ENCODE results near the gene MRTFB.

MRTFB gene

DNA sequence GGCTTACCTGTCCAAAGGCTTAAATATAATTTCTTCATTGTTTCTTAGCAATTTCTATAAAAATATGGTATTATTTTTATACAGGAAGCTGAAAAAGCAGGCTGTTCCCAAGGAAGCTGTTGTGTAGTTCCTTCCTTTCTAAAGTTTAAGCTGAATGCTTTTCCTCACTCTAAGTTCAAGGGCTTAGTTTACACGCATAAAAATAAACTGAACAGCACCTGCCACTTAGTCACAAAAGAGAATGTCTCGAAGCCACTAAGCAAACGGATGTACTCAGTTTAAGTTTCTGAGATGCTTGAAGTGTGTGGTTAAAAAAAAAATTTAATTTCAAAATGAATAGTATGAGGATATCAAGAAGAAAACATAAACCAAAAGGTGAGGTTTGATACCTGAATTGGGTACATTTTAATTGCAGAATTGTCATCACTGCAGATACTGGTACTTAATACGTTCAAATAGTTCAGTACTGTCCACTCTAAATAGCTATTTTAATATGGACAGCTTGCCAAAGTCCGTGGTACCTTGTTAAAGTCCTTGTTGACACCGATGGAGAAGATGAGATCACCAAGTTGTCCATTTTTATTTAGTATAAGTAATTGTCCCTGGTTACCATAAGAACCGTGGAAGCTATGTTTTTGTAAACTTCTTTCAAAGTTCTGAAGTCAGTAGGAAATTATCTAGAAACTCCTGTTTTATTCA lies 38.1 kb downstream of the MRTFB start:
- Histone ChIP-seq H2BK15ac (replicated peaks; ENCODE audit: low read depth) (no peak overlapping the region), H2AK5ac (ENCODE audit: low read length) (no peak overlapping the region), H3K36me3 (ENCODE audit: control insufficient read depth, insufficient read depth, low read length) (no peaks in the 10 kb centered on the region), H3K27ac (ENCODE audit: low read depth, low read length) (no peak overlapping the region), H3K23ac (ENCODE audit: low read length) (no peak overlapping the region), H3K4me3 (ENCODE audit: low read length) (no peak overlapping the region), H2BK120ac (ENCODE audit: low read depth, low read length) (no peak overlapping the region), H4K8ac (ENCODE audit: low read depth, low read length) (no peak overlapping the region), H3K9ac (ENCODE audit: low read length) (no peak overlapping the region), H3K79me1 (ENCODE audit: low read length) (peaks cover 27% of the 10 kb centered on the region), H3K27me3 (ENCODE audit: insufficient read depth, low read length, poor library complexity) (no peaks in the 10 kb centered on the region), H2BK5ac (ENCODE audit: low read length) (no peak overlapping the region), H4K5ac (ENCODE audit: low read length) (no peak overlapping the region), H3K4ac (ENCODE audit: low read depth, low read length) (no peak overlapping the region), H3K79me2 (ENCODE audit: control insufficient read depth, insufficient read depth, low read length) (peaks cover 8% of the 10 kb centered on the region), H3K4me2 (ENCODE audit: low read length) (no peak overlapping the region), H3K18ac (ENCODE audit: low read length) (no peak overlapping the region), H3K4me1 (ENCODE audit: control insufficient read depth, low read depth, low read length) (no peaks in the 10 kb centered on the region), H3K56ac (ENCODE audit: low read length) (no peak overlapping the region)
- no CpG with 5 or more reads among the region's 7 CpGs for WGBS (ENCODE audit: extremely low coverage, insufficient coverage, low lambda C conversion rate)
- DNase-seq = no peak

DNA sequence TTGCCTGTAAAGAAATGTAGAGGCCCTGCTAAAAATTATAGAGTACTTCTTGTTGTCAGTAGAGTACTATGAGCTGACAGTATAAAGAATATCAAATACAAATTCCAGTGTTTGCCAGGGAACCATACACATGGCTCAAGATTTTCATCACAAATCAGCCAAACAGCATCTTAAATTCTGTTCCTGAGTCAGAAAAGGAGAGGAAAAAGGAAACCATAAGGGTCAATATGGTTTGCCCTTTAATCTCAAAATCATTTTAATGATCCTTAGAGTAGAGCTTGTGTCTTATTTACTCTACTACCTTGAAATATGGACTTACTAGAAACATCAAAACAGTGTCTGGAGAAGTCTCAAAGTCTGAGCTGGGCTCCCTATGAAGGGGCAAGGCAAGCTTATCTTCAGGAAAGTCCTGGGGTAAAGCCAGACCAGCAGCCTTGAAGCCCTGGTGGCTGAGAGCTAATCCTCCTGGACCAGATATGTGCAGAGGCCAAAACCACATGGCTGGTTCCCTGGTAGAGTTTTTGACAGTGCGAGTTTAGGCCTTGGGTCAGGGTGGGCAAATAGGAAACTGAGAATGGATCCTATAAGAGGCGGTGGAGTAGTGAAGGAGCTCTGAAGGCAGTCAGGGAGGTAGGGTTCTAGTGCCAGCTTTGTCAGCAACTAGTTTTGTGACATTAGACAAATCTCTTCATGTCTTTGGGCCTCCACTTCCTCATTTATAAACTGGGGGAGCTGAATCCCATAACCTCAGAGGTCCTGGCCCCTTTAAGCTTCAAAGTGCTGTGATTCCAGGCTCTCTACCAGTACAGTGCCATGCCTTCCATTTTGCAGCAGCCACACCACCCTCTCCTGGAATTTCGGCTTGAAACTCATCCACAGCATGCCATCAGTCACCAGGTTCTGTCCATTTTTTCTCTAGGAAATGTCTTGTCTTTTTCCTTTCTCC lies 38.9 kb downstream of the MRTFB start:
- Histone ChIP-seq H2BK5ac (ENCODE audit: low read length) (no peak overlapping the region), H3K4me3 (ENCODE audit: low read length) (no peak overlapping the region), H3K27ac (ENCODE audit: low read depth, low read length) (no peak overlapping the region), H3K18ac (ENCODE audit: low read length) (no peak overlapping the region), H3K56ac (ENCODE audit: low read length) (no peak overlapping the region), H3K79me1 (ENCODE audit: low read length) (peaks cover 28% of the 10 kb centered on the region), H4K8ac (ENCODE audit: low read depth, low read length) (no peak overlapping the region), H2BK120ac (ENCODE audit: low read depth, low read length) (no peak overlapping the region), H4K5ac (ENCODE audit: low read length) (no peak overlapping the region), H3K27me3 (ENCODE audit: insufficient read depth, low read length, poor library complexity) (no peaks in the 10 kb centered on the region), H2BK15ac (replicated peaks; ENCODE audit: low read depth) (no peak overlapping the region), H3K23ac (ENCODE audit: low read length) (no peak overlapping the region), H3K79me2 (ENCODE audit: control insufficient read depth, insufficient read depth, low read length) (peaks cover 5% of the 10 kb centered on the region), H3K4me1 (ENCODE audit: control insufficient read depth, low read depth, low read length) (no peaks in the 10 kb centered on the region), H3K4me2 (ENCODE audit: low read length) (no peak overlapping the region), H2AK5ac (ENCODE audit: low read length) (no peak overlapping the region), H3K36me3 (ENCODE audit: control insufficient read depth, insufficient read depth, low read length) (no peaks in the 10 kb centered on the region), H3K4ac (ENCODE audit: low read depth, low read length) (no peak overlapping the region), H3K9ac (ENCODE audit: low read length) (no peak overlapping the region)
- no peak for DNase-seq
- WGBS (ENCODE audit: extremely low coverage, insufficient coverage, low lambda C conversion rate) = no CpG with 5 or more reads among the region's 3 CpGs

DNA sequence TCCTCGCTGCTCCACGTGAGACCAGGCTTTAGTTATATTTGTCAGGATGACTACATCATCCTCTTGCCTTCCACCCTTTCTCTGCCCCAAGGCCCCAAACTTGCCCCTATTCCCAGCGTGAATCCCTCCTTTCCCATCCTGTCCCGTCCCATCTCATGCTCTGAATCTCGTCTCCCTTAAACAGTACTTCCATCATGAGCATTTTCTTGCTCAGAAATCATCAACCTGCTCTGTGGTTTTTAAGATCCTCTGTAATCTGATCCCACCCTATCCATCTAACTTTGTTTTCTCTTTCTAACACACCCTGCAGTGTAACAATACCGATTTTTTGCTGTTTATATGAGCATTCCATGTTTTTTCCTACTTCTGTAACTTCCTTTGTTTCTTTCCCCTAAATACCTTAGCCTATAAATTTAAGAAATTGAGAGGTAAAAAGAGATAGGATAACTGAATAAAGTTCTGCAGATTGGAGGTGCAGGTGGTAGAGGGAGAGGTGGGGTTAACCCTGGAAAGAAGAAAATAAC lies 39.7 kb downstream of the MRTFB start:
- no peak overlapping the region for H3K27ac ChIP-seq (ENCODE audit: low read depth, low read length)
- no peak overlapping the region for H2BK5ac ChIP-seq (ENCODE audit: low read length)
- no peak overlapping the region for H3K9ac ChIP-seq (ENCODE audit: low read length)
- H3K79me1 ChIP-seq (ENCODE audit: low read length) = peaks cover 28% of the 10 kb centered on the region
- WGBS (ENCODE audit: extremely low coverage, insufficient coverage, low lambda C conversion rate) = no CpG with 5 or more reads among the region's 6 CpGs
- DNase-seq = no peak
- no peak overlapping the region for H4K5ac ChIP-seq (ENCODE audit: low read length)
- H3K56ac ChIP-seq (ENCODE audit: low read length) = no peak overlapping the region
- peaks cover 5% of the 10 kb centered on the region for H3K79me2 ChIP-seq (ENCODE audit: control insufficient read depth, insufficient read depth, low read length)
- H4K8ac ChIP-seq (ENCODE audit: low read depth, low read length) = no peak overlapping the region
- no peak overlapping the region for H2AK5ac ChIP-seq (ENCODE audit: low read length)
- H3K4me2 ChIP-seq (ENCODE audit: low read length) = no peak overlapping the region
- H2BK15ac ChIP-seq (replicated peaks; ENCODE audit: low read depth) = no peak overlapping the region
- H3K18ac ChIP-seq (ENCODE audit: low read length) = no peak overlapping the region
- H3K4me1 ChIP-seq (ENCODE audit: control insufficient read depth, low read depth, low read length) = no peaks in the 10 kb centered on the region
- H3K27me3 ChIP-seq (ENCODE audit: insufficient read depth, low read length, poor library complexity) = no peaks in the 10 kb centered on the region
- no peak overlapping the region for H3K4ac ChIP-seq (ENCODE audit: low read depth, low read length)
- no peaks in the 10 kb centered on the region for H3K36me3 ChIP-seq (ENCODE audit: control insufficient read depth, insufficient read depth, low read length)
- no peak overlapping the region for H3K4me3 ChIP-seq (ENCODE audit: low read length)
- no peak overlapping the region for H3K23ac ChIP-seq (ENCODE audit: low read length)
- H2BK120ac ChIP-seq (ENCODE audit: low read depth, low read length) = no peak overlapping the region

DNA sequence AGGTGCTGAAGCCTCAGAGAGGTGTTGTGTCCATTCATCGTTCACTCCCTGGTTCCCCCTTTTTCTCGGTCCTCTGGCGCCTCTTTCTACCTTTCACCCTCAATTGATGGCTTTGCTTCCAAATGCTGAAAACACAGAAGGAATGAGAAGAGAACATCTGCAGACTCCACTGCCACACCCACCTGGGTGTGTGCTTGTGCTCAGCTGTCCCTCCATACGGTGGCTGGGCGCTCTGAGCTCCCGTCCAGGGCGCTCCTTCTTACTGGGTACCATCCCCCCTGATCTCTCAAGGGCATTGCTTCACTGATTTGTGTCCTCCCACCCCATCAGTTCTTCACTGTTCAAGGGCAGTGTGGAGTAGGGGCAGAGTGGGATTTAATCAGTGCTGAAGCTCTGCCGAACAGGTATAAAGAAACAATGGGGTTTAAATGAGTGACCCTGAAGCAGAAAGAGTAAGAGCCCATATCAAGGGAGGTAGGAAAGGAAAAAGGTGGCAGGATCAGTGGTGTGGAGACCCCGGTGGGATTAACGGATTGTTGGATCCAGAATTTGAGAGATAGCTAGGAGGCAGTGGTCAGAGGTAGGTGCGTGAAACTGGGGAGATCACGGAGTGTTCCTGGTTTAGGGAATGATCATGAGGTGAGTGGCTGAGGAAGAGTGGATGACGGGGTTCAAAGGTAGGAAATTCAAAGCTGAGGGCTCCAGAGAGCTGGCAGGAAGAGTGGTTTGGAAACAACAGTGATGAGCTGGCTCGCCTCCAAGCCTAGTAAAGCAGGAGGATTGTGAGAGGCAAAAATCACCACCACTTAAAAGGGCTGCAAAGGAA lies 40.8 kb downstream of the MRTFB start:
- H4K5ac ChIP-seq (ENCODE audit: low read length) = no peak overlapping the region
- no peak overlapping the region for H3K4ac ChIP-seq (ENCODE audit: low read depth, low read length)
- H3K27me3 ChIP-seq (ENCODE audit: insufficient read depth, low read length, poor library complexity) = no peaks in the 10 kb centered on the region
- H2BK120ac ChIP-seq (ENCODE audit: low read depth, low read length) = no peak overlapping the region
- H3K9ac ChIP-seq (ENCODE audit: low read length) = no peak overlapping the region
- no peak overlapping the region for H3K23ac ChIP-seq (ENCODE audit: low read length)
- WGBS (ENCODE audit: extremely low coverage, insufficient coverage, low lambda C conversion rate) = no CpG with 5 or more reads among the region's 14 CpGs
- H3K4me2 ChIP-seq (ENCODE audit: low read length) = no peak overlapping the region
- no peaks in the 10 kb centered on the region for H3K4me1 ChIP-seq (ENCODE audit: control insufficient read depth, low read depth, low read length)
- no peak overlapping the region for H3K18ac ChIP-seq (ENCODE audit: low read length)
- DNase-seq = no peak
- no peak overlapping the region for H3K4me3 ChIP-seq (ENCODE audit: low read length)
- no peak overlapping the region for H2AK5ac ChIP-seq (ENCODE audit: low read length)
- no peak overlapping the region for H3K27ac ChIP-seq (ENCODE audit: low read depth, low read length)
- no peak overlapping the region for H2BK15ac ChIP-seq (replicated peaks; ENCODE audit: low read depth)
- H3K79me1 ChIP-seq (ENCODE audit: low read length) = peaks cover 25% of the 10 kb centered on the region
- peaks cover 5% of the 10 kb centered on the region for H3K79me2 ChIP-seq (ENCODE audit: control insufficient read depth, insufficient read depth, low read length)
- H2BK5ac ChIP-seq (ENCODE audit: low read length) = no peak overlapping the region
- no peak overlapping the region for H3K56ac ChIP-seq (ENCODE audit: low read length)
- H3K36me3 ChIP-seq (ENCODE audit: control insufficient read depth, insufficient read depth, low read length) = no peaks in the 10 kb centered on the region
- no peak overlapping the region for H4K8ac ChIP-seq (ENCODE audit: low read depth, low read length)

DNA sequence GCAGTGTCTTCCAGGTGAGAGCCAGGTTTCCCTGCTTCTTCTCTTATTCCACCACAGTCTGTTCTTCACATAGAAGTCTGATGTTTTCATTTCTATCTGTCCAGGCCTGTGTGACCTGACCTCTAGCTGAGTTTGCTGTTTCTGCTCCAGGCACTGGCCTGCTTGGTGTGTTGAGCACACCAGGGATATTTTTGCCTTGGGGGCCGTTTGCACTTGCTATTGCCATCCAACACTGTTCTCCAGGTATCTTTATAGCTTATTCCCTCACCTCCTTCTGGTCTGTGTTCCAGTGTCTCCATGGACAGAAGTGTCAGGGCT lies 41.4 kb downstream of the MRTFB start:
- Histone ChIP-seq H3K27ac (ENCODE audit: low read depth, low read length) (no peak overlapping the region), H3K18ac (ENCODE audit: low read length) (no peak overlapping the region), H4K5ac (ENCODE audit: low read length) (no peak overlapping the region), H3K79me2 (ENCODE audit: control insufficient read depth, insufficient read depth, low read length) (peaks cover 4% of the 10 kb centered on the region), H3K23ac (ENCODE audit: low read length) (no peak overlapping the region), H3K4me1 (ENCODE audit: control insufficient read depth, low read depth, low read length) (no peaks in the 10 kb centered on the region), H3K36me3 (ENCODE audit: control insufficient read depth, insufficient read depth, low read length) (no peaks in the 10 kb centered on the region), H2BK5ac (ENCODE audit: low read length) (no peak overlapping the region), H2BK120ac (ENCODE audit: low read depth, low read length) (no peak overlapping the region), H3K79me1 (ENCODE audit: low read length) (peaks cover 24% of the 10 kb centered on the region), H3K27me3 (ENCODE audit: insufficient read depth, low read length, poor library complexity) (no peaks in the 10 kb centered on the region), H3K56ac (ENCODE audit: low read length) (no peak overlapping the region), H2BK15ac (replicated peaks; ENCODE audit: low read depth) (no peak overlapping the region), H3K4me2 (ENCODE audit: low read length) (no peak overlapping the region), H3K4ac (ENCODE audit: low read depth, low read length) (no peak overlapping the region), H3K4me3 (ENCODE audit: low read length) (no peak overlapping the region), H2AK5ac (ENCODE audit: low read length) (no peak overlapping the region), H3K9ac (ENCODE audit: low read length) (no peak overlapping the region), H4K8ac (ENCODE audit: low read depth, low read length) (no peak overlapping the region)
- no peak for DNase-seq
- no CpG with 5 or more reads among the region's 1 CpG for WGBS (ENCODE audit: extremely low coverage, insufficient coverage, low lambda C conversion rate)
